K562 (cell line): Measurements from ENCODE around the gene VKORC1.

Source experiments
- FOXA3 ChIP-seq, 2 experiments: fragments of 450-650 bp in 1 of 2; sonication (generic) in 1 of 2; formaldehyde crosslinking; IDR thresholded peaks in 1 of 2; conservative IDR thresholded peaks in 1 of 2; 2 replicates each; pipeline versions ENCODE4 v1.4.0 to v1.8.0; 2020 to 2022; ENCODE audit warnings: mild to moderate bottlenecking in 2 of 2, missing genetic modification reagents in 1 of 2
- ZNF3 ChIP-seq: fragments of 250-450 bp; sonication (Bioruptor Pico); IDR thresholded peaks from 2 replicates; pipeline ENCODE4 v1.5.0; 2021; ENCODE audit warnings: mild to moderate bottlenecking, moderate library complexity

DNA sequence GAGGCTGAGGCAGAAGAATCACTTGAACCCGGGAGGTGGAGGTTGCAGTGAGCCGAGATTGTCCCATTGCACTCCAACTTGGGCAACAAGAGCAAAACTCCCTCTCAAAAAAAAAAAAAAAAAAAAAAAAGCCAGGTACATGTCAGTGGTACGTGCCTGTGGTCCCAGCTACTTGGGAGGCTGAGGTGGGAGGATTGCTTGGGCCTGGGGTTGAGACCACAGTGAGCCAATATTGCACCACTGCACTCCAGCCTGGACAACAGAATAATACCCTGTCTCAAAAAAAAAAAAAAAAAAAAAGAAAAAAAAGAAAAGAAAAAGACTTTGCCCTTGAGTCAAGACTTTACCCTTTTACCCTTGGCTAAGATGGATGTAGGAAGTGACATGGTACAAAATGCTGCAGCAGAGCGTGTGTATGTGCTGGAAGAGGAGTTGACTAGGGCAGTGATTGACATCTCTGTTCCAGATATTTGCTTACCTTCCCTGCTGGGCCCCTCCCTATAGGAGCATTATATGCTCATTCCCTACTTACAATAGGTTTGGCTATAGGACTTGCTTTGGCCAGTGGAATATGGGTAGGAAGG, 50.6 kb downstream of the VKORC1 start:
- TF ChIP-seq FOXA3 (CRISPR knock-in tag; conservative IDR thresholded peaks at IDR 0.05 in 1 of 2, IDR thresholded peaks at IDR 0.05 in 1 of 2): no peak
- no peak for TF ChIP-seq ZNF3 (CRISPR knock-in tag)
